Stimulated activated CD4-positive, alpha-beta T cell treated with anti-CD3 and anti-CD28 coated beads, Interleukin-1b, Interleukin-23, amount 100 ng/mL, for 4 hours (primary cell): Measurements from ENCODE around the gene ACADVL.

Experiments
- DNase-seq, 2 donors: peaks; one replicate each; pipeline ENCODE4 v3.0.0-alpha.2; 2020; ENCODE audit warnings: low read depth in 2 of 2

ACADVL gene

GRCh38 chr17:7217113-7217987, 2.4 kb upstream of the ACADVL start:
- no peak for DNase-seq

GRCh38 chr17:7218166-7218565, 1.6 kb upstream of the ACADVL start:
- DNase-seq, result no peak

GRCh38 chr17:7218758-7219157, 980 bp upstream of the ACADVL start:
- no peak for DNase-seq

DNA sequence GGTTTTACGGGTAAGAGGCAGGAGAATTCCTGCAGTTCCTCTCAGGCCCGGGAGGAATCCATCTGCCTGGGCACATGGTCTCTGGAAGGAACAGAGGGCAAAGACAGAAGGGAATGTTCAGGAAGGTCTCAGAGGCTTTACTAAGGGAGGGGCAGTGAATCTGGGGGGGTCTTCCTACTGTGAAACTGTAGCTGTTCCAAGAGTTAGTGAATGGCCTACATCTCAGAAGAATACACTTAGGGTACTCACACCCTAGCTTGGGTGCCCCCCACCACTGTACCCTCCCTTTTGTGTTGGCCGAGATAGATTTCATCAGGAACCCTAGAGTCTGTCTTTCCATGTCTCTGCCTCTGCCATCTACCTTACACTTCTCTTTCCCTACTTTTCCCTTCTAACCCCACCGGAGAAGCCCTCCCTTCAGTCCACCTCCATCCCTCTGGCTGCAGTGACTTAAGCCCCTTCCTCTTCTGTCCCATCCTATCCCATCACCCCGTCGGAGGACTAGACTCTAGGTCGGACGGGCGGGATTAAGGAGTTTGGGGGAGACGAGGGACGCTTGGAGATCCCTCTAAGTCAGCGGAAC, 418 bp upstream of the ACADVL start:
- DNase-seq, result no peak

DNA sequence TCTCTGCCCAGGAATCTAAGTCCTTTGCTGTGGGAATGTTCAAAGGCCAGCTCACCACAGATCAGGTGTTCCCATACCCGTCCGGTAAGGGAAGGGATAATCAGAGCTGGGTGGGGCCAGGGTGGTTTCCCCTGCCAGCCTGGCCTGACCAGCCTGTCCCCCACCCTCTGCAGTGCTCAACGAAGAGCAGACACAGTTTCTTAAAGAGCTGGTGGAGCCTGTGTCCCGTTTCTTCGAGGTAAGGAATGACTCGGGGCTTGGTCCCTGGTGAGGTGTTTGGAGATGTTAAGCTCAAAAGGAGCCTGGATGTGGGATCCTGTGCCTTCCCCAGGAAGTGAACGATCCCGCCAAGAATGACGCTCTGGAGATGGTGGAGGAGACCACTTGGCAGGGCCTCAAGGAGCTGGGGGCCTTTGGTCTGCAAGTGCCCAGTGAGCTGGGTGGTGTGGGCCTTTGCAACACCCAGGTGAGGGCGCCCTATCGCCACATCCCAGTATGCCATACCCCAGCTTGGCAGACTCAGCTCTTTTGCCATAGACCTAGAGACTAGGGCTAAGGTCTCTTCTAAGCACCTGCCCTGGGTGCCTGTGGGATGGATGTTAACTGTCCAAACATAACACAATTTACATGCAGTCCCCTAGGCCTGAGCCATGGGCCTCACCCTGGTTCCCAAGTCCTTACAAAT, 997 bp downstream of the ACADVL start:
- DNase-seq, result peak; percentile 37 to 46

DNA sequence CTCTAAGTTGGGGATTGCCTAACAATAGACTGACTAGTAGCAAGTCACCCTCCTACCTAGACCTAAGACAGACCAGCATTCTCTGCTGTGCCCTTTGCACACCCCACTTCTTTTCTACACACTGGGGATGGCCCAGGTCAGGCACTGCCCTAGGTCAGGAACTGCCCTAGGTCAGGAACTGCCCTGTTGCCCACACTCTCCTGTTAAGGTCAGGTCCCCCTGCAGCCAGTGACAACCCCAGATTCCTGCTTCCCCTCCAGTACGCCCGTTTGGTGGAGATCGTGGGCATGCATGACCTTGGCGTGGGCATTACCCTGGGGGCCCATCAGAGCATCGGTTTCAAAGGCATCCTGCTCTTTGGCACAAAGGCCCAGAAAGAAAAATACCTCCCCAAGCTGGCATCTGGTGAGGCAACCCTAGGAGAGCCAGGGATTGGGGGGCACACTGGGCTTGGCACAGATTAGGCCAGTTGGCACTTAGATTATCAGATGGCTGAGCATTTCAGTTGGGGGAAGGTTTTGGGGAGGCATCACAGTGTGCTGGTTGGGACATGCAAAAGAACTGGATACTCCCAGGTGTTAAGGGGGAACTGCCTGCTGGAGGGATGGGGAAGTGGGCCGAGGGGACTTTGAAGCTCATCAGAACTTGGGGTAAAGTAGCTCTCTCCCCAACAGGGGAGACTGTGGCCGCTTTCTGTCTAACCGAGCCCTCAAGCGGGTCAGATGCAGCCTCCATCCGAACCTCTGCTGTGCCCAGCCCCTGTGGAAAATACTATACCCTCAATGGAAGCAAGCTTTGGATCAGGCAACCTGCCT, 1.7 kb downstream of the ACADVL start:
- no peak for DNase-seq

DNA sequence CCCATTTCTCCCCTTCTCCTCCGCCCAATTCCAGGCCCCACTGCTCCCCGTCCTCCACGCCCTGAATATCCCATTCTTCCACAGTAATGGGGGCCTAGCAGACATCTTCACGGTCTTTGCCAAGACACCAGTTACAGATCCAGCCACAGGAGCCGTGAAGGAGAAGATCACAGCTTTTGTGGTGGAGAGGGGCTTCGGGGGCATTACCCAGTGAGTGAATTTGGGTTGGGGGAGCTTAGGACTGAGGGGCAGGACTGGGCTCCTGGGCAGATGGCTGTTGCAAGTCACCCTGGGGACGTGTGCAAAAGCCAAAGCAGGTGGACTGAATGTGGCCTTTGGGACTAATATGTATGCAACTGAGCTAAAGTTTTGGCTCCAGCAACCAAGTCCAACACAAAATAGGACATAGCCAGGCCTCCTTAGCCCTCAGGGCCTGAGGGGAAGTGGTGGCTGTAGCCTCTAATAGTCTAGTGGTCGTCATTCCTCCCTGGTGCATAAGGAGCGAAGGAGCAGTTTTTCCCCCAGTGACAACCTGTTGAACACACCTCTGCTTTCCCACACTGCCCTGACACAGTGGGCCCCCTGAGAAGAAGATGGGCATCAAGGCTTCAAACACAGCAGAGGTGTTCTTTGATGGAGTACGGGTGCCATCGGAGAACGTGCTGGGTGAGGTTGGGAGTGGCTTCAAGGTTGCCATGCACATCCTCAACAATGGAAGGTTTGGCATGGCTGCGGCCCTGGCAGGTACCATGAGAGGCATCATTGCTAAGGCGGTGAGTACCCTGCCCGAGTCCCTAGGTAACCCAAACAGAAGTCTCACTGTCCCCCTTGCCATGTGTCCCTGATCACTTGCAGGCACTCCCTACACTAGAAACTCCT, 2.6 kb downstream of the ACADVL start:
- no peak for DNase-seq

GRCh38 chr17:7222972-7223292, 3.2 kb downstream of the ACADVL start:
- no peak for DNase-seq

GRCh38 chr17:7223375-7223774, 3.6 kb downstream of the ACADVL start:
- DNase-seq, result no peak

- DNase-seq, result no peak
Measured at GRCh38 chr17:7224110-7224509, 4.4 kb downstream of the ACADVL start.

GRCh38 chr17:7224661-7225111, 4.9 kb downstream of the ACADVL start:
- DNase-seq, result no peak

DNA sequence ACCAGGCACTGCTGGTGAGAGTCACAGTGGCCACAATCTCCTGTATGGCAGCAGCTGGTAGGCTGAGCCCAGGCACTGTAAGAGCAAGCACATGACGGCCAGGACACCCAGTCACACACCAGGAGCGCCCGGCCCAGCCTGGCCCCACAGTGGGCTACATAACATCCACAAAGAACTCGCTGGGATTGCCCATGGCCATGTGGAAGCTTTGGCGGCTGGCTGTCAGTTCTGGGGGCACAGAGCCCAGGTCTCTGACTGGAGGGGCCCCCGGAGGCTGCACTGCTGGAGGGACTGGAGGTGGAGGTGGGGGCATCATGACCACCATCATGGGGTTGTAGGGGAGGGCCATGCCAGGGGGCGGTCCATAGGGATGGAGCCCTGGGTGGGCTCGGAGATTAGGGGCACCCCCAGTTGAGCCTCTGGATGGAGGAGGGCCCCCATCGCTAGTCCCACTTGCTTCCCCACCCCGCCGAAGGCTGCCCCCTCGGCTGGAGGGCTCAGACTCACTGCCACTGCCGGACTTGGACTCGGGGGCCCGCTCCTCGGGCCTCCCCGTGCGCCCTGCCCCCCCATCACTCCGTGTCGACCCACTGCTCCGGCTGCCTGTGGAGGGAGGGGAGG, 6.1 kb downstream of the ACADVL start:
- no peak for DNase-seq

- DNase-seq, result no peak
Measured at GRCh38 chr17:7226721-7227710, 7.3 kb downstream of the ACADVL start.

GRCh38 chr17:7228920-7229319, 9.2 kb downstream of the ACADVL start:
- DNase-seq, result no peak

DNA sequence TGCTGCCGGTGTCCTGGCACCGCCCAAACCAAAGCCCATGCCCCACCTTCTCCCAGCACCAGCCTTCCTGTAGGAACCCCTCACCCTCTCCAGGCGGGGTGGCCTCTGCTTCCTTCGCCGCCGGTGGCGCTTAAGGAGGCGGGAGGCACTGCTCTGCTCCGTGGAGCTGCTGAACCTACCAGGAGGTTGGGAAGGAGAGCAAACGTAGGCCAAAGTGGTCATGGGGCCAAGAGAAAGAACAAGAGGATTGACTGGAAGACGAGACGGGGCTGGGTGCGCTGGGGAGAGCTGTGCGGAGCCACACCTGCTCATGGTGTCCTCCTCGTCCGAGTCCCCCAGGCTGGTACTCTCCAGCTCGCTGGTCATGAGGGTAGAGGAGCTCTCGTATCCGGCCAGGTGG, 9.8 kb downstream of the ACADVL start:
- DNase-seq, result no peak

GRCh38 chr17:7232114-7232513, 12.4 kb downstream of the ACADVL start:
- no peak for DNase-seq

DNA sequence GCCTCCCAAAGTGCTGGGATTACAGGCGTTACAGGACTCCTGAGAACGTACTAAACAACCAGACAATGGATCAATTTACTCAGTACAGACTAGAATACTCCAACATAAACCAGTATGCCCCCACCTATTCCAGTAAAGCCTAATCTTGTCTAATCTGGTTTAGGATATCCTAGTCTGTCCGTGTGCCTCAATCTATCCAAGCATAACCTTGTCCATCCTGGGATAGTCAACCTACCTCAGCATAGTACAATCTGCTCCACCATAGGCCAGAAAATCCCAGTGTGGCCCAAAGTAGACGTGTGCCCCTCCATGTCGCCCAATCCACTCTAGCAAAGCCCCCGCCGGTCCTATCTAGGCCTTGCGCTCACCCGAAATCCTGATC, 14.0 kb downstream of the ACADVL start:
- no peak for DNase-seq

DNA sequence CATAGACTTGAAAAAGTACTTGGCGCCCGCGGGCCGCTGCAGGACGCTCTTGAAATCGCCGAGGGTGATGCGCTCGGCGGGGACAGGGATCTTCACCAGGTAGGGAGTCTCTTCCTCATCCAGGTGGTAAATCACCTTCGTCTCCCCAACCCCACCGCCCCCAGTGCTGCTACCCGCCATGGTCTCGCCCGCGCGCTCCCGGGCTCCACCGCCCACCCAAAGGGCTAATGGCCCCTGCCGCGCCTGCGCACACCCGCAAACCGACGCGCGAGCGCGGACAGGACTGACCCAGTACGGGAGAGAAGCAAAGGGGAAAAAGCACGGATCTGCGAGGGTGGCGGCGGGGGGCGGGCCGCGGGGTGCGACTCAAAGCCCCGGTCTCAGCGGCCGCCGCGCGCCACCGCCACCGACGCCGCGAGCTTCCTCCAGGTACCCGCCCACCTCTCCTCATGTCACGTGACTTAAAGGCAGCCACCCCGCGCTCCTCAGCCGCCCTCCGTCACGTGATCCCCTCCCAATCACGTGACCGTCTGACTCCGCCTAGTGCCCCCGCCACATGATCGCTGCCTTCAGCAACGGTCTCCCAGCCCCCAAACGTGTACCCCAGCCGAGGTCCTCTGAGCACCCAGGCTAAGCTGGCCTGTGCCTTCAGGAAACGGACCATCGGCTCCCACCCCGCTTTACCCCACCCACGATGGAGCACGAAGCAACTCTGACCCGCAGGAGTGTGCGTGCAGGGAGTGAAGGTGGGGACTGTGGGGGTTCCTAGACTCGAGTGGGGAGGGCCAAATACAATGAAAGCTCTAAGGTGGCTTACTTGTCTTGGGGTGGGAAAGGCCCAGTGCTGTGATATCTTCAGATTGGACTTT, 14.6 kb downstream of the ACADVL start, which contains the start of gene DVL2:
DVL2 (minus strand) TSS at position 435 of the 869 bp plus-strand sequence; CDS start at position 180, 255 bp downstream.
- peak; percentile 92 to 93 for DNase-seq
